GM12864 (cell line): ENCODE measurements around the gene TRIP4.

Experiments used
- DNase-seq: peaks from one replicate; pipeline ENCODE4 v3.0.0-alpha.2; 2011; ENCODE audit warnings: low read depth
- H3K4me3 ChIP-seq: 2 replicates; pipeline ENCODE4 v1.5.1; 2011; ENCODE audit warnings: mild to moderate bottlenecking, low read depth, low read length, control low read depth
- CTCF ChIP-seq: IDR thresholded peaks from 2 replicates; pipeline ENCODE4 v1.5.1; 2011; ENCODE audit warnings: low read depth, mild to moderate bottlenecking, moderate library complexity, low read length, control low read depth, inconsistent platforms; ENCODE audit errors: missing control alignments

TRIP4 gene

GRCh38 chr15:64348455-64348854 lies 39.2 kb upstream of the TRIP4 start:
- no peak for DNase-seq
- TF ChIP-seq CTCF, result no peak
- H3K4me3 ChIP-seq, result no peak overlapping the region

GRCh38 chr15:64349375-64349774 lies 38.3 kb upstream of the TRIP4 start:
- H3K4me3 ChIP-seq, result no peak overlapping the region
- no peak for TF ChIP-seq CTCF
- no peak for DNase-seq

DNA sequence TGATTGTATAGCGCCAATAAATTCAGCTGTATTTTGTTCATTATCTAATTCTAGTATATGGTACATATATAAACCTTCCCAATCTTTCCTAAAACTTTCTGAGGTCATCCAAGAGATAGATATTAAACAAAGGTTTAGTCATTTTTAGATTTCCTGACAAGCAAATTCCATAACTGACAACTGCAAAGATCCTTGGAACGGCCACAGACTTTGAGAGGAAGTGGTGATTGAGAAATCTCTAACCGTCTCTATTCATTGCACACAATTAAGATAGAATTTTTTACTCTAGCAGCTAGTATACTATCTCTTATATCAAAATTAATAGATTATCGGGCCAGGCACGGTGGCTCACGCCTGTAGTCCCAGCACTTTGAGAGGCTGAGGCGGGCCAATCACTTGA lies 36.4 kb upstream of the TRIP4 start:
- H3K4me3 ChIP-seq, result no peak overlapping the region
- no peak for TF ChIP-seq CTCF
- no peak for DNase-seq

DNA sequence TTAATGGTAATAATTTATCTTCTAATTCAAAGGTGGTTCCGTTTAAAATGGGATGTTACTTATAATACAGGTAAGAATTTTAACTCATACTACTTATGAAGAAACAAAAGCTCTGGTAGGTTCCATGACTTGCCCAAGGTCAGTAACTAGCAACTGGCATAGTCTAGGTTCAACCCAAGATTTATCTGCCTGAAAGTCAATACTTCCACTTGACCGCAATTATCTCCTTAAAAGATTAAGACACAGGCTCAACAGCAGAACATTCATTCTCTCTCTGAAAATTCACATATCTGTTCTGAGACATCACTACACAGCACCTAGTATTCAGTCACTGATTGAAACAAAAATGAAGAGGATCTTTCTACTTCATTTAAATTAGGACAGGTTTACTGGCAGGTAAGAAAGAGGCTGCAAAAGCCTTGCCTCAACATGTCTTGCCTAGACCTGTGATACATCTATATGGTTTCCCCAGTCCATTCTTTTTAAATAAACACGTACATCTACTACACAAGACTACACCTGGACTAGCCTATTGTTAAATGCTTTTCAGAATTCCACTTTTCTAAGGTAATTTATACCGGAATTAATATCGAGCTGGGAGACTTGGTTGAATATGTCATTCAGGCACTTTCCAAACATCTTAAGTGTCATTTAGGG lies 32.8 kb upstream of the TRIP4 start:
- TF ChIP-seq CTCF, result no peak
- no peak for DNase-seq
- peak overlapping the region; percentile 69 for H3K4me3 ChIP-seq

DNA sequence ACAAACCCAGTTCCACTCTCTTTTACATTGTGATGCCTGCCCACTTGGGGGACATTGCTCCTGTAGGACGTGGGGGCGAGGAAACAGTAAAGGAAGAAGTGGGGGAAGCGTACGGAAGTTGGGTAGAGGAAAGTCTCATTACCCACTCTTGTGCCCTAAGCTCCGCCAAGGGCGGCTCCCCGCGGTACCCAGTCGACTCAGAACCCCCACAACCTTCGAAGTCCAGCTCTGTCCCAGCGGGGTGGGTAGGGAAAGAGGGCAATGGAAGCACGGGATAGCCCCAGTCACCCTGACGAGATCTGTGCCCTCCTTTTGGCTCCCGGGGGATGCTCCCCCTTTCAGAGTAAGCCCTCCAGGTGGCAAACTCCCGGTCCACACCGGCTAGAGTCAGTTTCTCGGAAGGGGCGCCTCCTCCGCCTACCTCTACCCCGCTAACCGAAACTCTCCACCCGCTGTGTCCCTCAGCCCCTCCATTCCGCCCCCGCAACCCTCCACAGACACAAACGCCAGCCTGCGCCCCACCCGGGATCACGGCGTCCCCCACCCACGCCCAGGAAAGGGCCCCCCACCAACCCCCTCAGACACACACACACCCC lies 32.2 kb upstream of the TRIP4 start:
- peak overlapping the region; percentile 69 for H3K4me3 ChIP-seq
- TF ChIP-seq CTCF, result no peak
- no peak for DNase-seq

DNA sequence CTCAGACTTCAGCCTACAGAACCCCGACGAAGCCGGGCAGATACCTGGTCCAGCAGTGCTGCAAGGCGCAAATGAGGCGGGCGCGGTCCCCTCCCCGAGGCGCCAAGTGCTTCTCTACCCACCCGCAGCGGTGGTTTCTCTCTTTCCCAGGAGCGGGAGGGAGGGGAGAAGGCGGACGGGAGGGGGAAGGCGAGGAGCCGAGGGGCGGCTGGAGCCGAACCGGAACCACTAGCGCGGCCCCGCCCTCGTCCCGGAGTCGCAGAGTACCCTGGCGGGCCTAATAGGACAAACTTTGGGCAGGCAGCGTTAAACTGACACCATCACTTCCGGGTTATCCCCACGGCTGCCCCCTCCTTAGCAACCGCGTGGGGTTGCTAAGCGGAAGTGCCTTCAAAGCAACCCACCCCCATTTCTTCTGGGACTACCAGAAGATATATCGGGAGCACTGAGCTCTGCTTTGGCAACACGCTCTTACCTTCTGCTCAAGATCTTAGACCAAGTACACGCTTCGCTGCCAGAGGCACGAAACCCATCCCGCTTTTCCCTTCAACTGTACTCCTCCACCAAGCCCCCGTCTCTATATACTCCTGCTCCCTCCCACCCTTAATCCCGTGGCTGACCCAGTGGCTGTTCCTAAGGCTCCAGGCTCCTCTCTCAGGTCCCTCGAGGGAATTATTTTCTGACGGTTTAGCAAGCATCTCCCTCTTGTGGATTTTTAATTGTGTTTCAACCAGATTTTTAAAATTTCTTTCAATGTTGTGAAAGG lies 31.5 kb upstream of the TRIP4 start, which contains the start of gene CSNK1G1:
CSNK1G1 (minus strand) TSS at position 230 of the 766 bp plus-strand sequence. CDS start 55,674 bp downstream, outside the sequence.
- DNase-seq, result peak; percentile 89
- peak within 1 kb of the TSS; percentile 69 for H3K4me3 ChIP-seq
- TF ChIP-seq CTCF, result peak; percentile 25
